Muscle of back (tissue), 11 donors: ENCODE data around the gene CSNK1D. TPM values are rescaled to one million over a fixed set of nuclear protein-coding genes. Genes with fewer than 3 reads are reported as not detected.
"Not testable (repeated sequence)": the region's sequence is repeated elsewhere in the genome, so short reads cannot be mapped to it uniquely, and the experiment has no call there.

Experiments
- DNase-seq, 3 donors: peaks; one replicate each; pipeline versions ENCODE4 v3.0.0 to v3.0.0-alpha.2; 2013
- polyA plus RNA-seq, 10 donors: library from polyadenylated mRNA; unstranded; fragments of 120-200 nt; gene quantifications; one replicate each; pipeline ENCODE4 v1.2.1, GENCODE V29; 2013; ENCODE audit not compliant: insufficient read length in 10 of 10

The CSNK1D gene
- polyA plus RNA-seq, 10 donors = 60.6 to 74.0 (median 65.9) TPM

GRCh38 chr17:82216301-82217119 lies 57.0 kb downstream of the CSNK1D start:
- DNase-seq = peak in 1 of 3 donors; percentile 63

- DNase-seq = no peak
These were observed 57.6 kb downstream of the CSNK1D start for GRCh38 chr17:82215972-82216300.

- no peak for DNase-seq
These were observed 58.2 kb downstream of the CSNK1D start for GRCh38 chr17:82215095-82215971.

- DNase-seq = no peak
These were observed 59.4 kb downstream of the CSNK1D start for GRCh38 chr17:82214012-82214628.

- DNase-seq = peak in 1 of 3 donors; percentile 84
These were observed 60.1 kb downstream of the CSNK1D start for GRCh38 chr17:82213251-82214011.

GRCh38 chr17:82212331-82213250 lies 60.9 kb downstream of the CSNK1D start, which contains the start of gene CCDC57:
Gene CCDC57 (minus strand): TSS chr17:82212842. CDS start chr17:82201944, 10,898 bp downstream.
- peak; percentile 69 to 92 (median 85) for DNase-seq

- not testable (repeated sequence) for DNase-seq
These were observed 62.8 kb downstream of the CSNK1D start for GRCh38 chr17:82210655-82211054.

GRCh38 chr17:82205720-82206508 lies 67.6 kb downstream of the CSNK1D start:
- DNase-seq = peak; percentile 70 to 94 (median 87)

- DNase-seq = no peak
These were observed 68.4 kb downstream of the CSNK1D start for GRCh38 chr17:82204831-82205719.

- DNase-seq = no peak
These were observed 69.6 kb downstream of the CSNK1D start for GRCh38 chr17:82203920-82204319.

- DNase-seq = no peak
These were observed 70.5 kb downstream of the CSNK1D start for GRCh38 chr17:82202981-82203380.

- DNase-seq = no peak
These were observed 72.0 kb downstream of the CSNK1D start for GRCh38 chr17:82201498-82201910.

GRCh38 chr17:82200743-82201497 lies 72.6 kb downstream of the CSNK1D start:
- DNase-seq = no peak

- DNase-seq = no peak
These were observed 73.4 kb downstream of the CSNK1D start for GRCh38 chr17:82200135-82200534.

- no peak for DNase-seq
These were observed 74.0 kb downstream of the CSNK1D start for GRCh38 chr17:82199496-82199895.

- no peak for DNase-seq
These were observed 75.4 kb downstream of the CSNK1D start for GRCh38 chr17:82198092-82198491.
